PC-9 (cell line): Measurements from ENCODE around the gene RASGRF1. TPM values are rescaled to one million over a fixed set of nuclear protein-coding genes. Genes with fewer than 3 reads are reported as not detected.

ENCODE experiments used
- BruUV-seq: library from RNA; stranded (reverse); fragments of 400-500 nt; replicated peaks from 2 replicates; lab custom pipeline; 2021; lab: Mats Ljungman, UMichigan
- CTCF ChIA-PET: fragments of 300-600 bp; sonication (Branson Sonifier 250); formaldehyde crosslinking; loops from one replicate; lab custom pipeline; 2022; ENCODE audit warnings: antibody characterized with exemption; lab: Charles Lee
- POLR2A ChIA-PET: fragments of 300-600 bp; sonication (Branson Sonifier 250); formaldehyde crosslinking; loops from one replicate; lab custom pipeline; 2022; ENCODE audit warnings: antibody characterized with exemption; ENCODE audit not compliant: unreplicated experiment; lab: Charles Lee
- DNase-seq, 2 experiments: peaks; one replicate each; pipeline versions ENCODE4 v3.0.0 to v3.0.0-alpha.2; 2015 to 2022; ENCODE audit warnings: mixed read lengths in 1 of 2
- H2AFZ ChIP-seq: fragments of 200-600 bp; sonication (generic); 2 replicates; pipeline ENCODE4 v1.8.1; 2017; ENCODE audit warnings: antibody characterized with exemption
- H3F3A ChIP-seq: fragments of 200-600 bp; sonication (generic); 2 replicates; pipeline ENCODE4 v1.8.1; 2017; ENCODE audit warnings: antibody characterized with exemption, mild to moderate bottlenecking, low read depth; ENCODE audit not compliant: insufficient read depth
- H3K27ac ChIP-seq: fragments of 200-600 bp; sonication (generic); 2 replicates; pipeline ENCODE4 v1.6.1; 2016; ENCODE audit warnings: mixed run types
- H3K27me3 ChIP-seq: fragments of 200-600 bp; sonication (generic); 2 replicates; pipeline ENCODE4 v1.6.1; 2016; ENCODE audit warnings: low read depth, mixed run types; ENCODE audit not compliant: insufficient read depth
- H3K36me3 ChIP-seq: fragments of 200-600 bp; sonication (generic); 2 replicates; pipeline ENCODE4 v1.6.1; 2016; ENCODE audit warnings: low read depth, mixed run types
- H3K4me1 ChIP-seq: fragments of 200-600 bp; sonication (generic); replicated peaks from 2 replicates; pipeline ENCODE4 v1.6.1; 2016; ENCODE audit warnings: mixed run types; ENCODE audit not compliant: insufficient read depth
- H3K4me2 ChIP-seq: fragments of 200-600 bp; sonication (generic); 2 replicates; pipeline ENCODE4 v1.6.1; 2017; ENCODE audit warnings: mixed run types
- H3K4me3 ChIP-seq: fragments of 200-600 bp; sonication (generic); 2 replicates; pipeline ENCODE4 v1.6.1; 2016; ENCODE audit warnings: mixed run types
- H3K79me2 ChIP-seq: fragments of 200-600 bp; sonication (generic); 2 replicates; pipeline ENCODE4 v1.6.1; 2017; ENCODE audit warnings: low read depth, mixed run types
- H3K9me2 ChIP-seq: fragments of 200-600 bp; sonication (generic); 2 replicates; pipeline ENCODE4 v1.8.1; 2017; ENCODE audit warnings: mild to moderate bottlenecking; ENCODE audit not compliant: insufficient read depth
- H3K9me3 ChIP-seq: fragments of 200-600 bp; sonication (generic); 2 replicates; pipeline ENCODE4 v1.8.1; 2016; ENCODE audit warnings: low read depth; ENCODE audit not compliant: insufficient read depth
- H4K20me1 ChIP-seq: fragments of 200-600 bp; sonication (generic); 2 replicates; pipeline ENCODE4 v1.8.1; 2017; ENCODE audit not compliant: insufficient read depth
- EZH2 ChIP-seq: fragments of 200-600 bp; sonication (generic); IDR thresholded peaks from 2 replicates; pipeline ENCODE4 v1.8.0; 2017; ENCODE audit warnings: antibody characterized with exemption, low read depth
- intact Hi-C: fragments of 100-400 bp; cut with micrococcal nuclease; formaldehyde crosslinking; loops from one replicate; pipeline ENCODE4 v1.10.0; 2022; ENCODE audit not compliant: unreplicated experiment
- total RNA-seq: library from RNA; stranded (reverse); gene quantifications from 2 replicates; pipeline ENCODE4 v1.2.3, GENCODE V29; 2021
- TF ChIP-seq, protein P1 (sequence below): fragments of 200-600 bp; sonication (generic); conservative IDR thresholded peaks from 2 replicates; pipeline ENCODE4 v1.6.1; 2017; ENCODE audit warnings: mixed run types, antibody characterized with exemption, mild to moderate bottlenecking, moderate library complexity

The RASGRF1 gene
- total RNA-seq, 1 experiment from 2014 or later: 6.0 TPM

DNA sequence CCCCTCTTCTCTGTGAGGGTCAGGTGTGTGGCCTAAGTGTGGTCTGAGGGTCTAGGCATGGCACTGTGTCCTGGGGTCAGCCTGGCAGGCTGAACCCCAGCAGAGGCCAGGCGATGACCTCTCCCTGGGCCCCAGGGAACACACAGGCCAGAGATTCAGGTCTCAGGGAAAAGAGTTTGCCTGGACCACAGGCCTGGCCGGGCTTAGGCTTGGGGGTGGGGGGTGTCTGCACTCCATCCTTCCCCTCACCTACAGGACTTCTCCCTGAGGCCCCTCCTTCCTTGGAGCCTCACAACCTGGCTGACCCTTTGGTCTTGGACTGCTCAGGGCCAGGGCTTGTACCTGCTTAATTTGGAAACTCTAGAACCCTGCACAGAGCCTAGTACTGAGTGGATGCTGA, 21.8 kb downstream of the RASGRF1 start:
- no peaks in the 10 kb centered on the region for H3K9me2 ChIP-seq
- CTCF ChIA-PET: no interaction called here
- no peaks in the 10 kb centered on the region for H3K27me3 ChIP-seq
- no peaks in the 10 kb centered on the region for H4K20me1 ChIP-seq
- no peak overlapping the region for H3K27ac ChIP-seq
- intact Hi-C loops: no loop called here
- peaks cover 13% of the 10 kb centered on the region for H3K4me1 ChIP-seq
- no peak overlapping the region for H3K4me2 ChIP-seq
- H3K9me3 ChIP-seq: no peaks in the 10 kb centered on the region
- no peak for DNase-seq
- H2AFZ ChIP-seq: no peak overlapping the region
- no peaks in the 10 kb centered on the region for H3K36me3 ChIP-seq
- H3F3A ChIP-seq: no peaks in the 10 kb centered on the region
- TF ChIP-seq, protein P1, sequence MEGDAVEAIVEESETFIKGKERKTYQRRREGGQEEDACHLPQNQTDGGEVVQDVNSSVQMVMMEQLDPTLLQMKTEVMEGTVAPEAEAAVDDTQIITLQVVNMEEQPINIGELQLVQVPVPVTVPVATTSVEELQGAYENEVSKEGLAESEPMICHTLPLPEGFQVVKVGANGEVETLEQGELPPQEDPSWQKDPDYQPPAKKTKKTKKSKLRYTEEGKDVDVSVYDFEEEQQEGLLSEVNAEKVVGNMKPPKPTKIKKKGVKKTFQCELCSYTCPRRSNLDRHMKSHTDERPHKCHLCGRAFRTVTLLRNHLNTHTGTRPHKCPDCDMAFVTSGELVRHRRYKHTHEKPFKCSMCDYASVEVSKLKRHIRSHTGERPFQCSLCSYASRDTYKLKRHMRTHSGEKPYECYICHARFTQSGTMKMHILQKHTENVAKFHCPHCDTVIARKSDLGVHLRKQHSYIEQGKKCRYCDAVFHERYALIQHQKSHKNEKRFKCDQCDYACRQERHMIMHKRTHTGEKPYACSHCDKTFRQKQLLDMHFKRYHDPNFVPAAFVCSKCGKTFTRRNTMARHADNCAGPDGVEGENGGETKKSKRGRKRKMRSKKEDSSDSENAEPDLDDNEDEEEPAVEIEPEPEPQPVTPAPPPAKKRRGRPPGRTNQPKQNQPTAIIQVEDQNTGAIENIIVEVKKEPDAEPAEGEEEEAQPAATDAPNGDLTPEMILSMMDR: no peak
- TF ChIP-seq EZH2: no peak
- H3K4me3 ChIP-seq: no peak overlapping the region
- BruUV-seq: no TSS peak
- POLR2A ChIA-PET: no interaction called here
- H3K79me2 ChIP-seq: no peaks in the 10 kb centered on the region

DNA sequence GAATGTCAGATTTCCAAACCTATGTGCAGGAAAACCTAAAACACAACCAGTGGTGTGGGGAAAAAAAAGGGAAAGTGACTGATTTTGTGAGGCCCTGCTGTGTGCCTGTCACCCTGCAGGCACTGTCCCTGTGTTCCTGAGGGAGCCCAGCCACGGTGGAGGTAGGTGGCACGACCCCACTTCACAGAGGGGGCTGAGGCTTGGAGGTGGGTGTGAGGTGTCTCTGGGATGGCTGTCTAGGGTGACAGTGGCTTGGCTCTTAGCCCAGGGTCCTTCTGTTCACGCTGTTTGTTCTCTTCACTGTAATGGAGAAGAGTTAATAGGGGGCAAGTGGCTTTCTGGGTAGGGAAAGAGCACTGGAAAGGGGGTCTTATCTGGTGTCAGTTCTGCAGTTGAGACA, 22.6 kb downstream of the RASGRF1 start:
- TF ChIP-seq, protein P1: no peak
- no peak for TF ChIP-seq EZH2
- Histone ChIP-seq H3K4me2 (no peak overlapping the region), H3K4me3 (no peak overlapping the region), H3K27me3 (no peaks in the 10 kb centered on the region), H2AFZ (no peak overlapping the region), H3K27ac (no peak overlapping the region), H4K20me1 (no peaks in the 10 kb centered on the region), H3K9me3 (no peaks in the 10 kb centered on the region), H3F3A (no peaks in the 10 kb centered on the region), H3K36me3 (no peaks in the 10 kb centered on the region), H3K79me2 (no peaks in the 10 kb centered on the region), H3K9me2 (no peaks in the 10 kb centered on the region), H3K4me1 (peaks cover 4% of the 10 kb centered on the region; the same call in 1 of the 2 replicates)
- intact Hi-C loops: no loop called here
- no peak for DNase-seq
- POLR2A ChIA-PET: no interaction called here
- CTCF ChIA-PET: no interaction called here
- no TSS peak for BruUV-seq

DNA sequence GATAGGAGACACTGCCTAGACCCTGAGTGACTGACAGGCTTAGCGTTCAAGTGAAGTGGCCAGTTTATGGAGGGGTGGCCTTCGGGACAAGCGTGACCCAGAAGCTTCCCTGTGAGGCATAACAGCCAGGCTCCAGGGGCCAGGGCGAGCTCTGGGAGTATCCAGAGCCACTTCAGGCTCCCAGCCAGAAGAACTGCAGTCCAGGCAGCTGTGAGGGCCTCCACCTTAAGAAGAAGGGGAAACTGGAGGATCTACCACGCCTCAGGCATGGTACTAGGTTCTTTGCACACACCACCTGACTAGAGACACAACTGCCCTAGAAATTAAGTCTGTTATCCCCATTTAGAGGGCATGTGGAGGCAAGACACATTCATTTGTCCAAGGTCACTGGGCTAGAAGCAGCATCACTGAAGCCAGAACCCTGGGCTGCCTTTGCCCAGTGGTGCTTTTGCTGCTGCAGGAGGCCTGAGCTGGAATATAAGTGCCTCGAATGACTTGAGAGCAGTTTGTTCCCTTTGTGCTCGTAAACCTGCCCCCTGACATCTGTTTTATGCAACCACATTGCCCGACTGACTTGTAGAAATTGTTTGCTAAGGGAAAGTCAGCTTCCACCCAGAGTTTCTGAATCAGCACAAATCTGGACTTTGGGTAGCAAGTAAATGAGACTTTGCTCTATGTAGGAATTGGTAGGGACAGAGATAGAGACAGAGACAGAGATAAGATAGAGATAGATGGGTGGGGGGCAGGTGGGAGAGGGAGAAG, 23.3 kb downstream of the RASGRF1 start:
- POLR2A ChIA-PET: no interaction called here
- CTCF ChIA-PET: interaction anchor here (0.6 kb wide), 2 partner anchors 44 to 60 kb away, joined by 3 to 5 read pairs; no protein-coding TSS in a partner anchor
- no peak overlapping the region for H3K27ac ChIP-seq
- DNase-seq: no peak
- intact Hi-C loops: no loop called here
- no peaks in the 10 kb centered on the region for H3K79me2 ChIP-seq
- H3K4me2 ChIP-seq: no peak overlapping the region
- no peaks in the 10 kb centered on the region for H3K36me3 ChIP-seq
- H3K9me2 ChIP-seq: no peaks in the 10 kb centered on the region
- H3K9me3 ChIP-seq: no peaks in the 10 kb centered on the region
- H4K20me1 ChIP-seq: no peaks in the 10 kb centered on the region
- no peak overlapping the region for H2AFZ ChIP-seq
- no peaks in the 10 kb centered on the region for H3F3A ChIP-seq
- BruUV-seq: no TSS peak
- no peak for TF ChIP-seq EZH2
- TF ChIP-seq, protein P1: no peak
- no peak overlapping the region for H3K4me3 ChIP-seq
- no peaks in the 10 kb centered on the region for H3K4me1 ChIP-seq
- H3K27me3 ChIP-seq: no peaks in the 10 kb centered on the region
